T47D (cell line): ENCODE data around the gene TLE2.
"Not testable (repeated sequence)": the region's sequence is repeated elsewhere in the genome, so short reads cannot be mapped to it uniquely, and the experiment has no call there.

Experiments used
- DNase-seq, 2 experiments: peaks; one replicate each; pipeline versions ENCODE4 v3.0.0 to v3.0.0-alpha.2; 2011 to 2012; ENCODE audit warnings: low read depth in 1 of 2, low spot score in 1 of 2
- JUND ChIP-seq: IDR thresholded peaks from 2 replicates; pipeline ENCODE4 v1.6.1; 2012; ENCODE audit warnings: low read depth
- in situ Hi-C: cut with HindIII; loops from 2 replicates; pipeline ENCODE4 v1.10.0; 2016; ENCODE audit warnings: low sequenced_read_pairs, low pct_unique_long_range_greater_than_20kb

Gene TLE2

GRCh38 chr19:3026768-3027167, 2.3 kb downstream of the TLE2 start:
- in situ Hi-C loops: no loop called here
- TF ChIP-seq JUND: no peak
- DNase-seq: no peak

GRCh38 chr19:3025549-3025886, 3.6 kb downstream of the TLE2 start:
- no peak for DNase-seq
- in situ Hi-C loops: no loop called here
- TF ChIP-seq JUND: no peak

GRCh38 chr19:3024870-3025548, 4.1 kb downstream of the TLE2 start:
- DNase-seq: no peak
- TF ChIP-seq JUND: no peak
- in situ Hi-C loops: no loop called here

GRCh38 chr19:3024509-3024869, 4.6 kb downstream of the TLE2 start:
- in situ Hi-C loops: no loop called here
- TF ChIP-seq JUND: no peak
- DNase-seq: no peak

- DNase-seq: no peak
- in situ Hi-C loops: no loop called here
- no peak for TF ChIP-seq JUND
Measured at GRCh38 chr19:3020321-3020960, 8.6 kb downstream of the TLE2 start.

- DNase-seq: no peak
- no peak for TF ChIP-seq JUND
- in situ Hi-C loops: no loop called here
Measured at GRCh38 chr19:3019211-3019854, 9.7 kb downstream of the TLE2 start.

- no peak for DNase-seq
- no peak for TF ChIP-seq JUND
- in situ Hi-C loops: no loop called here
Measured at GRCh38 chr19:3017923-3018322, 11.2 kb downstream of the TLE2 start.

- TF ChIP-seq JUND: no peak
- in situ Hi-C loops: no loop called here
- DNase-seq: no peak
Measured at GRCh38 chr19:3015126-3016057, 13.7 kb downstream of the TLE2 start.

- DNase-seq: no peak
- no peak for TF ChIP-seq JUND
- in situ Hi-C loops: no loop called here
Measured at GRCh38 chr19:3014135-3014534, 14.9 kb downstream of the TLE2 start.

GRCh38 chr19:3013263-3013725, 15.8 kb downstream of the TLE2 start:
- in situ Hi-C loops: no loop called here
- no peak for DNase-seq
- TF ChIP-seq JUND: no peak

GRCh38 chr19:3012621-3013262, 16.3 kb downstream of the TLE2 start:
- TF ChIP-seq JUND: no peak
- in situ Hi-C loops: no loop called here
- DNase-seq: no peak

- DNase-seq, in situ Hi-C loops: not testable (repeated sequence)
Measured at GRCh38 chr19:3012059-3012458, 17.0 kb downstream of the TLE2 start.
